HL-60 (cell line): Measurements from ENCODE around the gene CDK17.

Source experiments
- CTCF ChIP-seq: IDR thresholded peaks from one replicate; pipeline ENCODE4 v1.5.1; 2011; ENCODE audit warnings: low read length, control low read depth, inconsistent platforms; ENCODE audit not compliant: insufficient read depth
- POLR2AphosphoS5 ChIP-seq: IDR thresholded peaks from 2 replicates; pipeline ENCODE4 v1.6.1; 2012; ENCODE audit warnings: low read depth
- REST ChIP-seq: IDR thresholded peaks from 2 replicates; pipeline ENCODE4 v1.6.1; 2012; ENCODE audit warnings: low read depth; ENCODE audit not compliant: insufficient replicate concordance

GRCh38 chr12:96244826-96245225 lies 155.4 kb downstream of the CDK17 start:
- TF ChIP-seq CTCF (no peak), REST (no peak), POLR2AphosphoS5 (no peak)
